H9 (cell line): ENCODE results near the gene ERICH6B. TPM values are rescaled to one million over a fixed set of nuclear protein-coding genes. Genes with fewer than 3 reads are reported as not detected.

ENCODE experiments used
- DNase-seq: peaks from one replicate; pipeline ENCODE4 v3.0.0-alpha.2; 2017
- H2AFZ ChIP-seq: one replicate; pipeline ENCODE4 v1.6.1; 2013; ENCODE audit warnings: mild to moderate bottlenecking, low read length, control low read depth, moderate library complexity
- H2AK5ac ChIP-seq: 2 replicates; pipeline ENCODE4 v1.6.1; 2013; ENCODE audit warnings: low read length, control low read depth, mixed read lengths; ENCODE audit not compliant: insufficient read length
- H2BK120ac ChIP-seq: one replicate; pipeline ENCODE4 v1.6.1; 2013; ENCODE audit warnings: low read depth, mild to moderate bottlenecking, low read length, control low read depth, inconsistent platforms; ENCODE audit not compliant: poor library complexity, severe bottlenecking
- H2BK12ac ChIP-seq: 2 replicates; pipeline ENCODE4 v1.6.1; 2013; ENCODE audit warnings: low read length, control low read depth, mixed read lengths, low read depth; ENCODE audit not compliant: insufficient read length
- H2BK15ac ChIP-seq: 2 replicates; pipeline ENCODE4 v1.6.1; 2013; ENCODE audit warnings: low read depth, low read length, control low read depth
- H2BK20ac ChIP-seq: one replicate; pipeline ENCODE4 v1.6.1; 2013; ENCODE audit warnings: low read depth, mild to moderate bottlenecking, low read length, control low read depth, inconsistent platforms; ENCODE audit not compliant: poor library complexity, severe bottlenecking
- H2BK5ac ChIP-seq: 2 replicates; pipeline ENCODE4 v1.6.1; 2013; ENCODE audit warnings: low read length, control low read depth, mixed read lengths; ENCODE audit not compliant: insufficient read length
- H3K14ac ChIP-seq: 2 replicates; pipeline ENCODE4 v1.6.1; 2013; ENCODE audit warnings: low read length, control low read depth; ENCODE audit not compliant: insufficient read depth
- H3K18ac ChIP-seq: 2 replicates; pipeline ENCODE4 v1.6.1; 2013; ENCODE audit warnings: low read depth, mild to moderate bottlenecking, mixed read lengths, low read length, control low read depth; ENCODE audit not compliant: insufficient read length
- H3K23ac ChIP-seq: 2 replicates; pipeline ENCODE4 v1.6.1; 2013; ENCODE audit warnings: low read length, control low read depth, mixed read lengths, low read depth; ENCODE audit not compliant: insufficient read length
- H3K23me2 ChIP-seq: 2 replicates; pipeline ENCODE4 v1.6.1; 2013; ENCODE audit warnings: low read depth, mild to moderate bottlenecking, mixed read lengths, low read length, control low read depth; ENCODE audit not compliant: insufficient read length, poor library complexity, severe bottlenecking
- H3K27ac ChIP-seq: 2 replicates; pipeline ENCODE4 v1.5.1; 2013; ENCODE audit warnings: low read length, control low read depth, mixed read lengths, low read depth; ENCODE audit not compliant: insufficient read length
- H3K27me3 ChIP-seq: 2 replicates; pipeline ENCODE4 v1.6.1; 2013; ENCODE audit warnings: low read length, control low read depth, inconsistent platforms; ENCODE audit not compliant: insufficient read depth
- H3K4ac ChIP-seq: 2 replicates; pipeline ENCODE4 v1.6.1; 2013; ENCODE audit warnings: low read depth, mild to moderate bottlenecking, control low read depth, inconsistent platforms, low read length, moderate library complexity
- H3K4me1 ChIP-seq: 2 replicates; pipeline ENCODE4 v1.6.1; 2013; ENCODE audit warnings: low read length, control low read depth, inconsistent platforms; ENCODE audit not compliant: insufficient read depth
- H3K4me2 ChIP-seq: 2 replicates; pipeline ENCODE4 v1.6.1; 2013; ENCODE audit warnings: low read length, control low read depth, mixed read lengths; ENCODE audit not compliant: insufficient read length, insufficient read depth
- H3K56ac ChIP-seq: 2 replicates; pipeline ENCODE4 v1.6.1; 2013; ENCODE audit warnings: low read depth, mild to moderate bottlenecking, mixed read lengths, low read length, control low read depth; ENCODE audit not compliant: insufficient read length
- H3K79me1 ChIP-seq: 2 replicates; pipeline ENCODE4 v1.6.1; 2013; ENCODE audit warnings: low read depth, mild to moderate bottlenecking, moderate library complexity, low read length, control low read depth, inconsistent platforms; ENCODE audit not compliant: insufficient read depth, poor library complexity, severe bottlenecking
- H3K79me2 ChIP-seq: 2 replicates; pipeline ENCODE4 v1.6.1; 2013; ENCODE audit warnings: low read length, control low read depth, inconsistent platforms; ENCODE audit not compliant: insufficient read depth
- H3K9ac ChIP-seq: 2 replicates; pipeline ENCODE4 v1.6.1; 2013; ENCODE audit warnings: low read length, control low read depth, mixed read lengths; ENCODE audit not compliant: insufficient read length; ENCODE audit errors: extremely low read depth
- H3K9me3 ChIP-seq: one replicate; pipeline ENCODE4 v1.6.1; 2013; ENCODE audit warnings: low read depth, low read length, inconsistent platforms; ENCODE audit not compliant: control insufficient read depth
- H3T11ph ChIP-seq: one replicate; pipeline ENCODE4 v1.6.1; 2013; ENCODE audit warnings: mild to moderate bottlenecking, low read length, control low read depth, inconsistent platforms
- H4K20me1 ChIP-seq: one replicate; pipeline ENCODE4 v1.6.1; 2013; ENCODE audit not compliant: control insufficient read depth, insufficient read length, insufficient read depth
- H4K5ac ChIP-seq: 2 replicates; pipeline ENCODE4 v1.6.1; 2013; ENCODE audit warnings: low read depth, mild to moderate bottlenecking, mixed read lengths, low read length, control low read depth; ENCODE audit not compliant: insufficient read length
- H4K8ac ChIP-seq: replicated peaks from 2 replicates; pipeline ENCODE4 v1.6.1; 2013; ENCODE audit warnings: low read length, control low read depth, mixed read lengths, low read depth; ENCODE audit not compliant: insufficient read length
- H4K91ac ChIP-seq: 2 replicates; pipeline ENCODE4 v1.6.1; 2013; ENCODE audit warnings: low read depth, mild to moderate bottlenecking, moderate library complexity, mixed read lengths, low read length, control low read depth; ENCODE audit not compliant: insufficient read length
- H3K27ac Mint-ChIP-seq, 3 experiments: 2 replicates in 2 of 3; 3 replicates in 1 of 3; pipeline ENCODE4 v1.8.0; 2020 to 2021; ENCODE audit warnings: mixed read lengths in 3 of 3, mild to moderate bottlenecking in 1 of 3, moderate library complexity in 1 of 3
- H3K27me3 Mint-ChIP-seq: 2 replicates; pipeline ENCODE4 v1.8.0; 2021; ENCODE audit warnings: low read depth, mild to moderate bottlenecking, moderate library complexity, mixed read lengths
- H3K36me3 Mint-ChIP-seq, 3 experiments: 2 replicates in 2 of 3; 3 replicates in 1 of 3; pipeline ENCODE4 v1.8.0; 2020 to 2021; ENCODE audit warnings: low read depth in 3 of 3, mixed read lengths in 3 of 3; ENCODE audit not compliant: insufficient read depth in 1 of 3
- H3K4me1 Mint-ChIP-seq, 2 experiments: 2 replicates each; pipeline ENCODE4 v1.8.0; 2020; ENCODE audit warnings: mixed read lengths in 2 of 2
- H3K4me3 Mint-ChIP-seq, 2 experiments: 2 replicates in 1 of 2; 3 replicates in 1 of 2; pipeline ENCODE4 v1.8.0; 2020 to 2021; ENCODE audit warnings: mild to moderate bottlenecking in 2 of 2, mixed read lengths in 2 of 2, moderate library complexity in 1 of 2
- H3K9me3 Mint-ChIP-seq, 2 experiments: 2 replicates in 1 of 2; 3 replicates in 1 of 2; pipeline ENCODE4 v1.8.0; 2020; ENCODE audit warnings: mild to moderate bottlenecking in 2 of 2, mixed read lengths in 2 of 2, moderate library complexity in 1 of 2
- CTCF ChIP-seq: fragments of 200-600 bp; sonication (generic); conservative IDR thresholded peaks from 3 replicates; pipeline ENCODE4 v1.8.0; 2021; ENCODE audit warnings: antibody characterized with exemption, mild to moderate bottlenecking
- WGBS: extraction: QIAGEN DNeasy Blood & Tissue Kit; methylation state at CpG from one replicate; pipeline ENCODE4 v1.1.7; 2013; ENCODE audit warnings: missing lambda C conversion rate, low lambda C conversion rate, mixed read lengths; ENCODE audit not compliant: insufficient read length; ENCODE audit errors: extremely low coverage; 5-methylcytosine and 5-hydroxymethylcytosine counted together
- total RNA-seq: library from RNA; stranded (reverse); gene quantifications from 2 replicates; pipeline ENCODE4 v1.2.1, GENCODE V29; 2021

The ERICH6B gene
- total RNA-seq, 1 experiment from 2014 or later: not detected

GRCh38 chr13:45576466-45576865 is 39.1 kb downstream of the ERICH6B start:
- Mint-ChIP-seq H3K9me3 (no peaks in the 10 kb centered on the region), H3K27me3 (peaks cover 43% of the 10 kb centered on the region), H3K27ac (no peak overlapping the region), H3K4me1 (peaks cover 6 to 7% of the 10 kb centered on the region in 2 experiments), H3K4me3 (no peak overlapping the region), H3K36me3 (no peaks in the 10 kb centered on the region)
- no peaks in the 10 kb centered on the region; the same call in 1 of the 2 replicates for H3K4me1 ChIP-seq
- no peak overlapping the region for H3K9ac ChIP-seq
- no peak overlapping the region for H3K56ac ChIP-seq
- no peaks in the 10 kb centered on the region for H3K23me2 ChIP-seq
- no peak overlapping the region for H3K4ac ChIP-seq
- H3K23ac ChIP-seq: no peak overlapping the region
- no peak overlapping the region for H3K18ac ChIP-seq
- H3K79me1 ChIP-seq: no peaks in the 10 kb centered on the region
- no peak overlapping the region for H3T11ph ChIP-seq
- no peak overlapping the region for H4K5ac ChIP-seq
- H2AFZ ChIP-seq: no peak overlapping the region
- H3K27ac ChIP-seq: no peak overlapping the region
- no peak overlapping the region for H2AK5ac ChIP-seq
- no peaks in the 10 kb centered on the region for H4K20me1 ChIP-seq
- H3K9me3 ChIP-seq: no peaks in the 10 kb centered on the region
- H4K91ac ChIP-seq: no peak overlapping the region
- no peak overlapping the region for H2BK12ac ChIP-seq
- no peak overlapping the region for H2BK5ac ChIP-seq
- H4K8ac ChIP-seq: no peak overlapping the region
- no peak overlapping the region for H3K14ac ChIP-seq
- no peak for TF ChIP-seq CTCF
- no peaks in the 10 kb centered on the region for H3K79me2 ChIP-seq
- no peak for DNase-seq
- no peaks in the 10 kb centered on the region; the same call in 1 of the 2 replicates for H3K27me3 ChIP-seq
- H3K4me2 ChIP-seq: no peak overlapping the region
- no peak overlapping the region for H2BK20ac ChIP-seq
- H2BK120ac ChIP-seq: no peak overlapping the region
- no CpG with 5 or more reads among the region's 4 CpGs for whole genome bisulfite sequencing
- H2BK15ac ChIP-seq: no peak overlapping the region
